Ishikawa (cell line): ENCODE data around the gene KCNQ4.

Experiments
- TAF1 ChIP-seq: IDR thresholded peaks from 2 replicates; pipeline ENCODE4 v1.6.1; 2012; ENCODE audit warnings: low read depth, mild to moderate bottlenecking
- ZBTB7A ChIP-seq: IDR thresholded peaks from 2 replicates; pipeline ENCODE4 v1.6.1; 2012; ENCODE audit warnings: low read depth

GRCh38 chr1:40789342-40789598 is 5.7 kb downstream of the KCNQ4 start:
- no peak for TF ChIP-seq TAF1
- no peak for TF ChIP-seq ZBTB7A
